NB4 (cell line): ENCODE results near the gene ANO1.

Experiments
- TF ChIP-seq, protein P1 (sequence below): IDR thresholded peaks from 2 replicates; pipeline ENCODE4 v1.6.1; 2011; ENCODE audit warnings: low read depth, low read length
- TF ChIP-seq, protein P2 (sequence below): IDR thresholded peaks from one replicate; pipeline ENCODE4 v1.5.1; 2012; ENCODE audit warnings: low read depth, low read length

DNA sequence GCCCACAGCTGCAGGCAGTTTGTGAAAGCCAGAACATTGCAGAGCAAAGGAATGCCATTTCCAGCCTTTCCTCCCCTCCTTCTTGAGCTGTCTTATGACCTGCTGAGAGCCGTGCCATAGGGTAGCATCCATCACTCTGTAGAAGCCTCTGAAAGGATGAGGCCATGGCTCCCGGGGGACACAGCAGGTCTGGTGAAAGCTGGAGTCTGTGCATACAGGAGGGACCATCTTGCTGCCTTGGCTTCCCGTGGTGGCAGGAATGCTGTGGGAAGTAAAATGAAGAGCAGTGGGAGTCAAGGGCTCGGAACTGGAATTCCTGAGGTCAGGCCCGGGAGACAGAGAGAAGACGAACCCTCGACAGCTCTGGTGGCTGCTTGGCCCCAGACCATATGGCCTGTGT lies 30.9 kb downstream of the ANO1 start:
- TF ChIP-seq, protein P1, sequence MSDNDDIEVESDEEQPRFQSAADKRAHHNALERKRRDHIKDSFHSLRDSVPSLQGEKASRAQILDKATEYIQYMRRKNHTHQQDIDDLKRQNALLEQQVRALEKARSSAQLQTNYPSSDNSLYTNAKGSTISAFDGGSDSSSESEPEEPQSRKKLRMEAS, result no peak
- TF ChIP-seq, protein P2, sequence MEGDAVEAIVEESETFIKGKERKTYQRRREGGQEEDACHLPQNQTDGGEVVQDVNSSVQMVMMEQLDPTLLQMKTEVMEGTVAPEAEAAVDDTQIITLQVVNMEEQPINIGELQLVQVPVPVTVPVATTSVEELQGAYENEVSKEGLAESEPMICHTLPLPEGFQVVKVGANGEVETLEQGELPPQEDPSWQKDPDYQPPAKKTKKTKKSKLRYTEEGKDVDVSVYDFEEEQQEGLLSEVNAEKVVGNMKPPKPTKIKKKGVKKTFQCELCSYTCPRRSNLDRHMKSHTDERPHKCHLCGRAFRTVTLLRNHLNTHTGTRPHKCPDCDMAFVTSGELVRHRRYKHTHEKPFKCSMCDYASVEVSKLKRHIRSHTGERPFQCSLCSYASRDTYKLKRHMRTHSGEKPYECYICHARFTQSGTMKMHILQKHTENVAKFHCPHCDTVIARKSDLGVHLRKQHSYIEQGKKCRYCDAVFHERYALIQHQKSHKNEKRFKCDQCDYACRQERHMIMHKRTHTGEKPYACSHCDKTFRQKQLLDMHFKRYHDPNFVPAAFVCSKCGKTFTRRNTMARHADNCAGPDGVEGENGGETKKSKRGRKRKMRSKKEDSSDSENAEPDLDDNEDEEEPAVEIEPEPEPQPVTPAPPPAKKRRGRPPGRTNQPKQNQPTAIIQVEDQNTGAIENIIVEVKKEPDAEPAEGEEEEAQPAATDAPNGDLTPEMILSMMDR, result no peak
